HG03457 (cell line): Measurements from ENCODE around the gene MANBA.
A peak's percentile ranks its signal among the peaks of the same experiment; 100 is the strongest.

Experiments used
- ATAC-seq: cut with Tn5 transposase; IDR thresholded peaks from one replicate; pipeline ENCODE4 v1.9.1; 2021; ENCODE audit warnings: moderate number of reproducible peaks; ENCODE audit not compliant: unreplicated experiment

MANBA gene

DNA sequence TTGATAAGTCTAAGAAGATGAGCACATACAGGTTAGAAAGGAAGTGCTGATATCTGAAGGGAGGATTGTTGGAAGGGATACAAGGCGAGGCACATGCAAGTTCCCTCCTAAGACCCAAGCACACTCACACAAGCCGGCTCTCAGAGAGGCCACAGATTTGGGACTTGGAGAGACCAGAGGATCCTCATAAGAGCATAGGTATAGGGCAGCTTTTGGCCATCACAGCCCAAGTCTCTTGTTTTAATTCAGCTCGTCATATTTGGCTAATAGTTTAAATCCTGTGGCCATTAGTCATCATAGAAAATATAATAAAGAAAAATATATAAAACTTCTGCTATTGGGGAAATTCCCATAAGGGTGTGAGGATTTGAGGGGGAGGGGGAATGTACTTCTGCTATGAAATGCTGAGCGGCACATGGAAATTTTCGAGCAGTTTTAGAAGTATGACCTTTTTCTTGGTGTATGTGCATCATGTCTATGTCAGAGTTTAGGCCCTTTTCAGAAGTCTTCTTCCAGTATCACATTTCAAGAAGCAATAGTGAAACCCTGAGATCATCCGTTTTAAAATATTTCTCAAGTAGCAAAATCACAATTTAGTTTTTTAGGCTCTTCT is 161.9 kb downstream of the MANBA start:
- no peak for ATAC-seq

- peak; percentile 85 for ATAC-seq
Measured at GRCh38 chr4:102598086-102598761, 162.5 kb downstream of the MANBA start.

DNA sequence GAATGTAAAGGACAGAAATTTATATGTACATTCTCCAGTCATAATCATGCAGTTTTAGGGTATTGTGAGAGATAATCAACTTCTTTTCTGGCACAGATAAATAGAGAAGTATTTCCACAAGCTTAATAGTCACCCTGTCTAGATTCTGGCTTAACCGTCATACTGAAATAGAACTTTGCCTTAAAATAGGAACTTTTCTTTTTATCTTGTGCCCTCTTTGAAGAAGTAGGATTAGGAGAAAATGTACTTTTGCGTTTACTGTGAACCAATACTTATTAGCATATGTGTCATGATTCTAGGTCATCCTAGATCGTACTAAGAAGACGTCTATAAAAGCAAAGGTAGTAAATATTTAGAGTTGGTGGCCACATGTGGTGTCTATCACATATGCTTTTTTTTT is 164.2 kb downstream of the MANBA start:
- ATAC-seq: no peak

- no peak for ATAC-seq
Measured at GRCh38 chr4:102594000-102594399, 166.8 kb downstream of the MANBA start.

DNA sequence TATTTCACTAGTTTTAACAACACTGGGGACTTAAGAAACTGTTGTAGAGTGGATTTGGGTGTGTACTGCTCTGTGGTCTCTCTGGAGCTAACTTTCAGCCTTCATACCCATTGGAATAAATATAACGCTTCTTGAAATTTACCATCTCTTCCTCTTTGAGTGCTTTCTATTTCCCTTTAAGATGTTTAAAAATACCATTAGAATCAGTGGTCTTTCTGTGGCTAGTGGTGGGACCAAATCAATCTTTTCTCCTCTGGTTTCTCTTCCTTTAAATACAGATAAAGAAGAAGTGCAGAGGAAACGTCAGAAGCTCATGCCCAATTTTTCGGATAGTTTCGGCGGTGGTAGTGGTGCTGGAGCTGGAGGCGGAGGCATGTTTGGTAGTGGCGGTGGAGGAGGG is 167.6 kb downstream of the MANBA start:
- no peak for ATAC-seq

GRCh38 chr4:102592256-102592655 is 168.5 kb downstream of the MANBA start:
- ATAC-seq: no peak

GRCh38 chr4:102589743-102590142 is 171.0 kb downstream of the MANBA start:
- no peak for ATAC-seq

- ATAC-seq: no peak
Measured at GRCh38 chr4:102586644-102587021, 174.1 kb downstream of the MANBA start.

DNA sequence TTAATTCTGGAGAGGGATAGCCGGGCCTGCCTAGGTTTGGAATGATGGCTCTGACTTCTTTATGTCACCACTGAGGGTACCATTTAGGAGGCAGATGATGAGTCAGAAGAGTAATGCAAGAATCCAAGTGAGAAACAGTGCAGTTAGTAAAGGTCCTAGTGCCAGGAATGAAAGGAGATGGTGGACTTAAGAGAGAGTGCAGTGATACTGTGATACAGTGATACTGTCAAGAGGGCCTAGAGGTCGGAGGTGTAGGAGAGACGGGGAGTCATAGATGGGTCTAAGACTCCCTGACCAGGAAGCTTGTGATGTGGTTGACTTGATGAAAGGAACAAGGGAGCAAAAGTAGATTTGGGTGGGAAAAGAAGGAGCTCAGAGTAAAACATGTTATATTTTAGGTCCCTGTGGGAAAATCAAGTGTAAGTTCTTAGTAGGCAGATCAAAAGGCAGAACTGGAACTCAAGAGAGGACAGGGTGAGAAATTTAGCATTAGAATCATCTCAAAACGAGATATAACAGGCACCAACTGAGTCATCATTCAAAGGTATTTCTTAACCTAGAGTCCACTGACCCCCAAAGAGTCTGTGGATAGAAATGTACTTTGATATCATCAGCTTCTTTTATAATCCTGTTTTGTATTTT is 174.6 kb downstream of the MANBA start:
- no peak for ATAC-seq

DNA sequence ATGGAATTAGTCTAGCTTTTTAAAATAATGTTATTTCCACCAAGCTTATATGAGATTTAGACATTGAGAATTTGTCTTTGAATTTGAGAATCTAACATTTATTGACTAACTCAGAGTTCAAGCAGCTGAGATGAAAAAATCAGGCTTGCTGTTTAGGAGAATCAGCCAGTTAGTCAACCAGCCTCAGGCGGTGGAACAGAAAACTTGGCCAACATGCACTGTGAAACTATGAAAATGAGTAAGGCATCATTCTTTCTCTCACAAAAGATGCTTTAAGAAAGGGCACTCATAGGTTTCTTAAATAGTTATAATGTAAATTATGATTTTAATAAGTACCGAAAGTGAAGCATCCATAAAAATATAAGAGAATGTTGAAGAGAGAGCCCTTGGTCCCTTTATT is 175.4 kb downstream of the MANBA start:
- ATAC-seq: no peak

DNA sequence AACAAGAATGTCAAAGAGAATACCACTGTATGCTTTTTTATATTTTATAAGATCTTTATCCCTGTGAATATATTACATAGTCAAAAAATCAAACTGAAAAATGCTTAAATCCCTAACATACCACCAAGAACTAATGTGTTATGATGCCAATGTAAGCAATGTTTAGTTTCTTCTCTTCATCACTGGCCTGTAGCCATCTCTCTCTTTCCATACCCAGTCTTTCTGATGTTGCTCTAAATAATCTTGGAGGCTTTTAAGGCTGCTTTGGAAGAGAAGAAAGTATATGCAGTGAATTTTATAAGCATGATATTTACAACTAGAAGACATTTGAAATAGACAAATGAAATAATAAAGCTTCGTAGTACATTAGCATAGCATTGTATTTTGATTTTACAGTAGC is 176.7 kb downstream of the MANBA start:
- no peak for ATAC-seq
